ENCODE data around the gene SLC15A3. TPM values are rescaled to one million over a fixed set of nuclear protein-coding genes. Genes with fewer than 3 reads are reported as not detected.

The SLC15A3 gene
- total RNA-seq, 2 experiments from 2014 or later: 3.9 to 4.7 TPM

DNA sequence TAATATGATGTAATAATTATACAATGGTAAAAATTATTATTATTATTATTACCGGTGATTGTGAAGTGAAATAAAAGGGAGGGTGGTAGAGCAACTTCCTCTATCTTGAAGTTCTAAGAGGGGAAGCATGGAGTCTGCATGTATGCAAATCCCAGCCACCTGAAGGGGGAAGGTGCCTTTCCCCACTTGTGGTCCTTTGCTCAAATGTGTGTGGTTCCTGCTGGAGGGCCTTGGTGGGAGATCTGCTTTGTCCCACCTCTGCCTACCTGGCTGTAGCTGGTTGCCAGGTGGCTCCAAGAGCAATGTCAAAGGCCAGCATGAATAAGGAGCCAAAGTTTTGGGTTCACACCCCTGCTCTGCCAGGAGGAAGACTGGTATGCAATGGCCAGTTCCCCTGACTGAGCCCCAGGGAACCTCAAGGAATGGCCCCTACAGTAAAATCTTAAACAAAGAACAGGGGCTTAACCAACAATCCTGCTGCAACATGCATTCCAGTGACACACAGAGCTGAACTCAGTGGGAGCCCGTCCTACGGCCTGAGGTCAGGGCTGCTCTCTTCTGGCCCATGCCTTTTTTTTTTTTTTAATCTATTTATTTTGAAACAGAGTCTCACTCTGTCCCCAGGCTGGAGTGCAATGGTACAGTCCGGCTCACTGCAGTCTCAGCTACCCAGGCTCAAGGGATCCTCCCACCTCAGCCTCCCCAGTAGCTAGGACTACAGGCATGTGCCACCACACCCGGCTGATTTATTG lies 19.2 kb downstream of the SLC15A3 start:
- H3K9me3 Mint-ChIP-seq: no peaks in the 10 kb centered on the region
- TF ChIP-seq, protein P1, sequence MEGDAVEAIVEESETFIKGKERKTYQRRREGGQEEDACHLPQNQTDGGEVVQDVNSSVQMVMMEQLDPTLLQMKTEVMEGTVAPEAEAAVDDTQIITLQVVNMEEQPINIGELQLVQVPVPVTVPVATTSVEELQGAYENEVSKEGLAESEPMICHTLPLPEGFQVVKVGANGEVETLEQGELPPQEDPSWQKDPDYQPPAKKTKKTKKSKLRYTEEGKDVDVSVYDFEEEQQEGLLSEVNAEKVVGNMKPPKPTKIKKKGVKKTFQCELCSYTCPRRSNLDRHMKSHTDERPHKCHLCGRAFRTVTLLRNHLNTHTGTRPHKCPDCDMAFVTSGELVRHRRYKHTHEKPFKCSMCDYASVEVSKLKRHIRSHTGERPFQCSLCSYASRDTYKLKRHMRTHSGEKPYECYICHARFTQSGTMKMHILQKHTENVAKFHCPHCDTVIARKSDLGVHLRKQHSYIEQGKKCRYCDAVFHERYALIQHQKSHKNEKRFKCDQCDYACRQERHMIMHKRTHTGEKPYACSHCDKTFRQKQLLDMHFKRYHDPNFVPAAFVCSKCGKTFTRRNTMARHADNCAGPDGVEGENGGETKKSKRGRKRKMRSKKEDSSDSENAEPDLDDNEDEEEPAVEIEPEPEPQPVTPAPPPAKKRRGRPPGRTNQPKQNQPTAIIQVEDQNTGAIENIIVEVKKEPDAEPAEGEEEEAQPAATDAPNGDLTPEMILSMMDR (IDR thresholded peaks at IDR 0.05): no peak
- H3K27me3 Mint-ChIP-seq: peaks cover 3% of the 10 kb centered on the region
- H3K4me1 Mint-ChIP-seq (ENCODE audit: low read depth): no peaks in the 10 kb centered on the region
- CTCF ChIA-PET: no interaction called here
- ATAC-seq (no peak), DNase-seq (no peak)
- intact Hi-C loops (cut with micrococcal nuclease): no loop called here
- H3K4me3 Mint-ChIP-seq: no peak overlapping the region
- H3K27ac Mint-ChIP-seq: no peak overlapping the region
- H3K36me3 Mint-ChIP-seq (ENCODE audit: low read depth): no peaks in the 10 kb centered on the region
- POLR2A ChIA-PET: interaction anchor here (1.1 to 1.4 kb wide), 2 partner anchors 10 to 14 kb away, joined by 3 read pairs; no protein-coding TSS in a partner anchor

DNA sequence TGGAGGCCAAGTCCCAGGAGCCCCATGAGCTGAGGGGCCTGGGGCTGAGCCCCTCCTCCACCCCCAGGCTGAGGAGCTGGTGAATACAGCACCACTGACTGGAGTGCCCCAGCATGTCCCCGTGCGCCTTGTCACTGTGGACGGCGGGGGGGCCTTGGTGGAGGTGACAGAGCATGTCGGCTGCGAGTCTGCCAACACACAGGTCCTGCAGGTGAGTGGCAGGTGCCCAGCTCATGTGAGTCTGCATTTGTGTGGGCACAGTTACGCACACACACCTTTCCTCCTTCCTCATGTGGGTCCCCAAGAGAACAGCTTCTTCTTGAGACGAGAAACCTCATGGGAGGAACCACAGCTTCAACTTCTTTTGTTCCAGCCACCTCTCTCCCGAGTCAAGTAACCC lies 20.1 kb downstream of the SLC15A3 start:
- TF ChIP-seq, protein P1 (IDR thresholded peaks at IDR 0.05): no peak
- H3K27me3 Mint-ChIP-seq: peaks cover 3% of the 10 kb centered on the region
- ATAC-seq: no peak
- POLR2A ChIA-PET: interaction anchor here (1.1 kb wide), 1 partner anchor 10 kb away, joined by 3 read pairs; no protein-coding TSS in a partner anchor
- DNase-seq: no peak
- no peaks in the 10 kb centered on the region for H3K9me3 Mint-ChIP-seq
- H3K27ac Mint-ChIP-seq: no peak overlapping the region
- CTCF ChIA-PET: no interaction called here
- H3K4me1 Mint-ChIP-seq (ENCODE audit: low read depth): no peaks in the 10 kb centered on the region
- intact Hi-C loops (cut with micrococcal nuclease): no loop called here
- H3K4me3 Mint-ChIP-seq: no peak overlapping the region
- no peaks in the 10 kb centered on the region for H3K36me3 Mint-ChIP-seq (ENCODE audit: low read depth)

DNA sequence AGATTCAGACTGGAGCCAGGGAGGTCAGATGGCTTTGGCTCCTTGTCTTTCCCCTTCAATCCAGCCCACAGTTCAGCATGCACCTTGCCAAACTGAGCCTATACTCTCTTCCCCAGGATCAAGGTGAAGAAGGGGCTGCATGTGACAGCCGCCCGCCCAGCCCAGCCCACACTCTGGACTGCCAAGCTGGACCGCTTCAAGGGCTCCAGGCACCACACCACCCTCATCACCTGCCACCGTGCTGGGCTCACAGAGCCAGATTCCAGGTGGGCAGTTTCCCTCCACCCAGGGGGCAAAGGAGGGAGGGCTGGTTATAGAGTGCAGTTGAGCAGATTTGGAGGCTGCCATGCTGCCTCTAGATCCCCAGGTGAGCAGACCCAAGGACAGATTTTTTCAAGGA lies 21.6 kb downstream of the SLC15A3 start:
- Mint-ChIP-seq H3K27me3 (peaks cover 9% of the 10 kb centered on the region), H3K4me3 (no peak overlapping the region), H3K27ac (no peak overlapping the region), H3K9me3 (no peaks in the 10 kb centered on the region), H3K4me1 (ENCODE audit: low read depth) (peaks cover 7% of the 10 kb centered on the region), H3K36me3 (ENCODE audit: low read depth) (no peaks in the 10 kb centered on the region)
- ChIA-PET CTCF (no interaction called here), POLR2A (no interaction called here)
- intact Hi-C loops (cut with micrococcal nuclease): no loop called here
- TF ChIP-seq, protein P1 (IDR thresholded peaks at IDR 0.05): no peak
- DNase-seq (no peak), ATAC-seq (no peak)

DNA sequence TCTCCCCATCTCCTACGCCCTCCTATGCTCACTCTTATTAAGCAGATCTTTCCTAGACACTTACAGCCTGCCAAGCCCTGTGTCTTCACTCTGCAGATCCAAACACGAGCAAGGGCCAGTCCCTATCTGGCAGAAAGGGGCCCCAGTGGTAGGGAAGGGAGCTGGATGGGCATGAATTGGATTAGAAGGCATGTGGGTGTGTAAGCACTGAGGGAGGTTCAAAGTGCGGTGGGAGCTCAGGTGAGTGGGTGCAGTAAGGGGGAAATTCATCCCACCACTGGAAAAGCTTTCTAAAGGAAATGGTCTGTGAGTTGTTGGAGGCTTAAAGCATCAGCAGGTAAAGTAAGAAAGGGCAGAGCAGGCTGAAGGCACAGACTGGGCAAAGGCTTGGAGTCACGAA lies 22.2 kb downstream of the SLC15A3 start:
- intact Hi-C loops (cut with micrococcal nuclease): no loop called here
- no peaks in the 10 kb centered on the region for H3K36me3 Mint-ChIP-seq (ENCODE audit: low read depth)
- TF ChIP-seq, protein P1 (IDR thresholded peaks at IDR 0.05): no peak
- H3K27me3 Mint-ChIP-seq: peaks cover 12% of the 10 kb centered on the region
- no peak overlapping the region for H3K4me3 Mint-ChIP-seq
- CTCF ChIA-PET: no interaction called here
- no peak overlapping the region for H3K27ac Mint-ChIP-seq
- no peaks in the 10 kb centered on the region for H3K9me3 Mint-ChIP-seq
- POLR2A ChIA-PET: no interaction called here
- no peak for ATAC-seq
- no peak for DNase-seq
- H3K4me1 Mint-ChIP-seq (ENCODE audit: low read depth): peaks cover 11% of the 10 kb centered on the region

DNA sequence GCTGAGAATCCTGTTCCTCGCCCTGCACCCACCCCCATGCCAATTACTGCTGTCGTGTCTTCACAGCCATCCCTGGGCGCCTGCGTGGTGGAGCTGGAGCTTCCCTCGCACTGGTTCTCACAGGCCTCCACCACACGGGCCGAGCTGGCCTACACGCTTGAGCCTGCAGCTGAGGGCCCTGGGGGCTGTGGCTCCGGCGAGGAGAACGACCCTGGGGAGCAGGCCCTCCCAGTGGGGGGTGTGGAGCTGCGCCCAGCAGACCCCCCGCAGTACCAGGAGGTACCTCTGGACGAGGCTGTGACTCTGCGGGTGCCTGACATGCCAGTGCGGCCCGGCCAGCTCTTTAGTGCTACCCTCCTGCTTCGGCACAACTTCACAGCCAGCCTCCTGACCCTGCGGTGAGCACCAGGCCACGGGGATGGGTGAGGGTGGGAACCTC lies 23.4 kb downstream of the SLC15A3 start:
- peaks cover 11% of the 10 kb centered on the region for H3K27me3 Mint-ChIP-seq
- H3K4me1 Mint-ChIP-seq (ENCODE audit: low read depth): peaks cover 17% of the 10 kb centered on the region
- intact Hi-C loops (cut with micrococcal nuclease): no loop called here
- ATAC-seq: no peak
- H3K36me3 Mint-ChIP-seq (ENCODE audit: low read depth): no peaks in the 10 kb centered on the region
- H3K27ac Mint-ChIP-seq: no peak overlapping the region
- H3K4me3 Mint-ChIP-seq: no peak overlapping the region
- CTCF ChIA-PET: interaction anchor here (0.7 to 2.7 kb wide), 5 partner anchors 10 to 97 kb away, joined by 3 to 10 read pairs (median 3); no protein-coding TSS in a partner anchor
- POLR2A ChIA-PET: no interaction called here
- TF ChIP-seq, protein P1 (IDR thresholded peaks at IDR 0.05): no peak
- DNase-seq: no peak
- no peaks in the 10 kb centered on the region for H3K9me3 Mint-ChIP-seq
